ENCODE data around the gene ZMYND19.
A peak's percentile ranks its signal among the peaks of the same experiment; 100 is the strongest.
"Not testable (repeated sequence)": the region's sequence is repeated elsewhere in the genome, so short reads cannot be mapped to it uniquely, and the experiment has no call there.

The ZMYND19 gene

DNA sequence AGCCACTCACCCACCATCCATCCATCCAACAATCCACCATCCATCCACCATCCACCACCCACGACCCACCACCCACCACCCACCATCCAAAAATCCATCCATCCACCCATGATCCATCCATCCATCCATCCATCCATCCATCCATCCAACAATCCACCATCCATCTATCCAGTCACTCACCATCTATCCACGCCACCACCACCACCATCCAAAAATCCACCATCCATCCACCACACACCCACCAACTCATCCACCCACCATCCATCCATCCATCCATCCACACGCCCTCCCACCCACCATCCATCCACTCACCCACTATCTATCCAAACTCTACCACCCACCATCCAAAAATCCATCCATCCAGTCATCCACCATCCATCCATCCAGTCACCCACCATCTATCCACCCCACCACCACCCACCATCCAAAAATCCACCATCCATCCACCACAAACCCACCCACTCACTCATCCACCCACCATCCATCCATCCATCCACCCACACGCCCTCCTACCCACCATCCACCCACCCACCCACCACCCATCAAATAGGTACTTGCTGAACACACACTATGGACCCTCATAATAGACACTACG is 20.6 kb downstream of the ZMYND19 start:
- no peak for TF ChIP-seq ZNF274 (IDR thresholded peaks at IDR 0.05; ENCODE audit: low read depth, low read length)
- H3K4me3 ChIP-seq (ENCODE audit: low read length), result no peak overlapping the region

DNA sequence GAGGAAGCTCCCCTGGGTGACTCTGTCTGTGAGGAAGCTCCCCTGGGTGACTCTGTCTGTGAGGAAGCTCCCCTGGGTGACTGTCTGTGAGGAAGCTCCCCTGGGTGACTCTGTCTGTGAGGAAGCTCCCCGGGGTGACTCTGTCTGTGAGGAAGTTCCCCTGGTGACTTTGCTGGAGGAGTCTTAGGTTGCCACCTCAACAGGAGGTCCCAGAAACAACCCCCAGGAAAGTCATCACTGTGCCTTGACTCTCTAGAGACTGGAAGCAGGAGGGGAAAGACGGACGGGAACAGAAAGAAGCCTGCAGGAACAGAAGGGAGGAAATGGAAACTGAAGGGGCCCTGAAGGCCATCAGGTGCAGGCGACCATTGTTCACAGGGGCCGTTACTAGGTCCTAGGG is 21.9 kb downstream of the ZMYND19 start:
- H3K4me3 ChIP-seq (ENCODE audit: low read length), result not testable (repeated sequence)

DNA sequence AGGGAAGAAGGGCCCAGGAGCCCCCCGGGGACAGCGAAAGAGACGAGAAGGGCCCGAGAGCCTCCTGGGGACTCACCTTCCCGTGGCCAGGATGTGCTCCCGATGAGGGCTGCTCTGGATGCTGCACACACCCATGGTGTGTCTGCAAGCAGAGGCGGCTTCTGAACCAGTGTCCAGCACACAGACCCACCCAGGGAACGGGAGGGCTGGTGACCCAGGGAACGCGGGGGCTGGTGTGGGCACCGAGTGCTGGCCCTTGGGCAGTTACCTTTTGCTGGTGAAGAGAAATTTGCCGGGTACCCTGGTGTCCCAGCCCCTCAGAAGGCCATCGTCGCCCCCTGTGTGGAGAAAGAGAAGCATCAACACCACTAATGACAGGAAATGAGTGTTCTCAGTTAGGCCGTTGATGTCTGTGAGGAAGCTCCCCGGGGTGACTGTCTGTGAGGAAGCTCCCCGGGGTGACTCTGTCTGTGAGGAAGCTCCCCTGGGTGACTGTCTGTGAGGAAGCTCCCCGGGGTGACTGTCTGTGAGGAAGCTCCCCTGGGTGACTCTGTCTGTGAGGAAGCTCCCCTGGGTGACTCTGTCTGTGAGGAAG is 25.4 kb downstream of the ZMYND19 start:
- H3K4me3 ChIP-seq (ENCODE audit: low read length), result no peak overlapping the region
- TF ChIP-seq ZNF274 (IDR thresholded peaks at IDR 0.05; ENCODE audit: low read depth, low read length), result no peak

DNA sequence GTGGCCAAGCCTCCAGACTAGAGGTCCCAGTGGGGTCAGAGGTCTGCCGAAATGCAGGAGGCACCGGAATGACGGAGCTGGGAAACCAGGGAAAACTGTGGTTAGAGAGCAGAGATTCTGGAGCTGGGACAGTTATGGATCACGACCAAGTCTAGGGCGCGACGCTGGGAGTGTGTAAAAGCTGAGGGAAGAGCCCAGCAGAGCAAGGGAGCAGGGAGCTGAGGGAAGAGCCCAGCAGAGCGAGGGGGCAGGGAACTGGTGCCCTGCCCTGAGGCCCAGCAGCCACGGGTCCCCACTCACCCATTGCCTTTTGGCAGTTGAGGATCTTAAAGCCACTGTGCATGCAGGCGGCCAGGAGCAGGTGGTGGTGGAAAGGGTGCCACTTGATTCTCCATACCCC is 26.2 kb downstream of the ZMYND19 start:
- TF ChIP-seq ZNF274 (IDR thresholded peaks at IDR 0.05; ENCODE audit: low read depth, low read length), result no peak

DNA sequence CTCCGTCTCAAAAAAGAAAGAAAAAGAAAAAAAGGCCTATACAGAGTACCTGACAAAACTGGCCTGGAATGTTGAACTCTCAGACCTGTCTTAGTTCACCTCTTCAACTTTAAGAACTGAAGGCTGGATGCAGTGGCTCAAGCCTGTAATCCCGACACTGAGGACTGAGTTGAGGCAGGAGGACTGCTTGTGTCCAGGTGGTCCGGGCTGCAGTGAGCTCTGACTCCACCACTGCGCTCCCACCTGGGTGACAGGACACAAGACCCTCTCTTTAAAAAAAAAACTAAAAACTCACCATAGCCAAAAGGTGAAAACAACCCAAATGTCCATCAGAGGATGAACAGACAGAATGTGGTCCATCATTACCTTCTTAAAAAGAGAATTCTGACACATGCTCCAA is 32.2 kb downstream of the ZMYND19 start:
- H3K4me3 ChIP-seq (ENCODE audit: low read length), result no peak overlapping the region
- TF ChIP-seq ZNF274 (IDR thresholded peaks at IDR 0.05; ENCODE audit: low read depth, low read length), result no peak

More for the DNA sequence above, 26.2 kb downstream of the ZMYND19 start:
- no peak overlapping the region for H3K4me3 ChIP-seq (ENCODE audit: low read length)

DNA sequence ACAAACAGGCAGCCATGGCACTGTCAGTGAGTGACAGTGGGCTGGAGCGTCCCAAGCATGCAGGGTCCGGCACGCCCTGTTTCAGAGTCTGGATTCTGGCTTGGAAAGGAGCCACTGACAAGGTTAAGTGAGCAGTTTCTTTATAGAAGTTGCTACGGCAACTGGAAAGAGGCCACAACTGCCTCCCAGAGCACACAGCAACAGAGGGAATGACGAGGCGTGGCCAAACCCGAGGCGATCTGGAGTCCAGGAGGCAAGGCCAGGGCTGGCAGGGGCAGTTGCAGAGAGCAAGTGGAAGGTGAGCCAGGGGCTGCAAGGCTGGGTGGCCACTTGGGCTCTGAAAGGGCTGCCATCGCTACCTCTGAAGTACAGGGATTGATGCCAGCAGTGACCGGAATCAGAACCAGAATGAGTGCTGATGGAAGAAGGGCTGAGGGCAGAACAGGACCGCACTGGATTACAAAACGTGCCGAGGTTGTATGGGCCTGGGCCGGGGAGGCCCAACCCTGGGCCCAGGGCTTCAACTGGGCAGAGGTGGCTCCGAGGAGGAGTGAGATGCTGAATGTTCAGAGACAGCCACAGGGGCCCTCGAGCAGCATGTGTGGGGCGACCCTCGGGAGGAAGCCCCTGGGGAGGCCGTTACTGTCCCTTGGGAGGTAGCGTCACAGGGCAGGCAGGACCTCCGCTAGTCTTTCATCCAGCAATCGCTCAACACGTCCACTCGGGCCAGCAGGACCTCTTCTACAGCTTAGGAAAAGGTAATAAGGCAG is 34.1 kb downstream of the ZMYND19 start:
- no peak for TF ChIP-seq ZNF274 (IDR thresholded peaks at IDR 0.05; ENCODE audit: low read depth, low read length)
- no peak overlapping the region for H3K4me3 ChIP-seq (ENCODE audit: low read length)

DNA sequence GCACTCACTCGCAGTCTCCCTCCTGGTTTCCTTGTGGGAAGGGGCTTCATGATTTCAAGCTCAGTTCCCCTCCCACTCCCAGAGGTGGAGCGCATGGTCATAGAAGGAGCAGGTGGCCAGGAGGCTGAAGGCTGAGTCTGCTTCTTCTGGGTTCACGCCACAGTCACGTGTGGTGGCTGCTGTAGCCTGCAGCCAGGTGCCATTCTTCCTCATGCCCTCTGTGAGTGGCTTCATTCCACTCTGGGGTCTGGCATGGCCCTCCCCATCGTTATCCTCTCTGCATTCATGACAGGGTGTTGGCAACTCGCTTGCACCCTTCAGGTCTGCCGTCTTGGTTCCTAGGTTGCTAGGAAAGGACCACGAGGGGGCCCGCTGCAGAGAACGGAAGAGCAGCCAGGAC is 35.1 kb downstream of the ZMYND19 start:
- H3K4me3 ChIP-seq (ENCODE audit: low read length), result no peak overlapping the region
- no peak for TF ChIP-seq ZNF274 (IDR thresholded peaks at IDR 0.05; ENCODE audit: low read depth, low read length)

DNA sequence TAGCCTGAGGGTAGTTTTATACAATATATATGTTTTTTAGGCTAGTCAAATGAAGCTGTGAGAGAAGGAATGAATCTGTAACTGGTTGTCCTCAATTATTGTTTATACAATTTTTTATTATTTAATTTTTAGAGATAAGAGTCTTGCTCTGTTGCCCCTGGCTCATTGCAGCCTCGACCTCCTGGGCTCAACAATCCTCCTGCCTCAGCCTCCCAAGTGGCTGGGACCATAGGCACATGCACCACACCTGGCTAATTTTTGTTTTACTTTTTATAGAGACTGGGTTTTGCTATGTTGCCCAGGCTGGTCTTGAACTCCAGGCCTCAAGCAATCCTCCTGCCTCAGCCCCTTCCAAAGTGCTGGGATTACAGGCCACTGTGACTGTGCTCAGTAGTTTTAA is 36.0 kb downstream of the ZMYND19 start:
- no peak overlapping the region for H3K4me3 ChIP-seq (ENCODE audit: low read length)
- no peak for TF ChIP-seq ZNF274 (IDR thresholded peaks at IDR 0.05; ENCODE audit: low read depth, low read length)

DNA sequence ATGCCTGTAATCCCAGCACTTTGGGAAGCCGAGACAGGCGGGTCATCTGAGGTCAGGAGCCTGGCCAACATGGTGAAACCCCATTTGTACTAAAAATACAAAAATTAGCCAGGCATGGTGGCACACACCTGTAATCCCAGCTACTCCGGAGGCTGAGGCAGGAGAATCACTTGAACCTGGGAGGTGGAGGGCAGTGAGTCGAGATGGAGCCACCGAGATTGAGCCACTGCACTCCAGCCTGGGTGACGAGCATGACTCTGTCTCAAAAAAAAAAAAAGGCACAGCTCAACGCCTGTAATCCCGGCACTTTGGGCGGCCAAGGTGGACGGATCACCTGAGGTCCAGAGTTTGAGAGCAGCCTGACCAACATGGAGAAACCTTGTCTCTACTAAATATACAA is 36.7 kb downstream of the ZMYND19 start:
- H3K4me3 ChIP-seq (ENCODE audit: low read length), result not testable (repeated sequence)

DNA sequence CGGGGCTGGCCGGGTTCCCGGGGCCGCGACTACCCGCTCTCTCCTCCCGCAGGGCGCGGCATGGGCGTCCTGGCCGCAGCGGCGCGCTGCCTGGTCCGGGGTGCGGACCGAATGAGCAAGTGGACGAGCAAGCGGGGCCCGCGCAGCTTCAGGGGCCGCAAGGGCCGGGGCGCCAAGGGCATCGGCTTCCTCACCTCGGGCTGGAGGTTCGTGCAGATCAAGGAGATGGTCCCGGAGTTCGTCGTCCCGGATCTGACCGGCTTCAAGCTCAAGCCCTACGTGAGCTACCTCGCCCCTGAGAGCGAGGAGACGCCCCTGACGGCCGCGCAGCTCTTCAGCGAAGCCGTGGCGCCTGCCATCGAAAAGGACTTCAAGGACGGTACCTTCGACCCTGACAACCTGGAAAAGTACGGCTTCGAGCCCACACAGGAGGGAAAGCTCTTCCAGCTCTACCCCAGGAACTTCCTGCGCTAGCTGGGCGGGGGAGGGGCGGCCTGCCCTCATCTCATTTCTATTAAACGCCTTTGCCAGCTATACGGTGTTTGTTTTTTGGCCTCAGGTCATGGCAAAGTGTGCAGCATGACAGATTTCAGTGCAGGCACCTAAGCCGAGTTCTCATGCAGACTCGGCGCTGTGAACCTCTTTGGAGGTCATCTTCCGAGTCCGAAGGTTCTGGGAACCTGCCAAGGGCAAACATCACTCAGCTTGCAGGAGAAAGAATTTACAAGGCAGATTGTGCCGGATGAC is 38.1 kb downstream of the ZMYND19 start:
- no peak for TF ChIP-seq ZNF274 (IDR thresholded peaks at IDR 0.05; ENCODE audit: low read depth, low read length)
- H3K4me3 ChIP-seq (ENCODE audit: low read length), result peak overlapping the region; percentile 66

DNA sequence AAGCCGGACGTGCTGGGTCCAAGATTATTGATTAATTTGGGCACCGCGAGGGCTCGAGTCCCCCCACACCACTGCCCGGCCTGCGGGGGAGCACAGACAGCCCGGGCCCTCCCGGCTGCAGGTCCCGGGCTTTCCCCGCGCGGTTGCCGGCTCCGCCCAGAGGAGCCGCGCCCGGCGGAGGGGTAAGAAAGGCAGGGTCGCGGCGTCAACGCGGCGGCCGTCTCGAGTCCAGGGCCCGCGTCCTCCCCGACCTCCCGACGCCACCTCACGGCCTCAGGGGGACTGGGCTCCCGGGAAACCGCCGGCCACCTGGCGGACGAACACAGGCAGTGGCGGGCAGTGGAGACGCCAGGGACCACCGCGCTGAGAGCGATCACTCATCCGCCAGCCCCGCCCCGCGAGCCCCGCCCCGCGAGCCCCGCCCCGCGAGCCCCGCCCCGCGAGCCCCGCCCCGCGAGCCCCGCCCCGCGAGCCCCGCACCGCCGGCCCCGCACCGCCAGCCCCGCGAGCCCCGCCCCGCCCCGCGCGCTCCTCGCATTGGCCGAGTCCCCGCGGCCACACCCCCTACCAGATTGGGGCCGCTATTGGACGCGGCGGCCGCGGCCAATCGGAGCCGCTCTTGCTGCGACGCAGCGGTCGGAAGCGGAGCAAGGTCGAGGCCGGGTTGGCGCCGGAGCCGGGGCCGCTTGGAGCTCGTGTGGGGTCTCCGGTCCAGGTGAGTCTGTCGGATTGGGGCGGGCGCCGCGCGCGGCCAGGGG is 38.9 kb downstream of the ZMYND19 start, which contains the start of gene MRPL41:
Gene MRPL41 (plus strand): TSS at position 616 of the 758 bp plus-strand sequence. CDS start 203 bp downstream, outside the sequence.
- TF ChIP-seq ZNF274 (IDR thresholded peaks at IDR 0.05; ENCODE audit: low read depth, low read length), result no peak
- peak within 1 kb of the TSS; percentile 83 for H3K4me3 ChIP-seq (ENCODE audit: low read length)

DNA sequence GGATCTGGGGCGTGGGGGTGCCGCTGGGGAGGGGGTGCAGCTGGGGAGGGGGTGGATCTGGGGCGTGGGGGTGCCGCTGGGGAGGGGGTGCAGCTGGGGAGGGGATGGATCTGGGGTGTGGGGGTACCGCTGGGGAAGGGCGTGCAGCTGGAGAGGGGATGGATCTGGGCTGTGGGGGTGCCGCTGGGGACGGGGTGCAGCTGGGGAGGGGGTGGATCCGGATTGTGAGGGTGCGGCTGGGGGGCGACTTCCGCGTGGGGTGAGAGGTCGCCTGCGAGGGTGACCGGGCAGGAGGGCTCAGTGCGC is 39.4 kb downstream of the ZMYND19 start:
- H3K4me3 ChIP-seq (ENCODE audit: low read length), result peak overlapping the region; percentile 83

DNA sequence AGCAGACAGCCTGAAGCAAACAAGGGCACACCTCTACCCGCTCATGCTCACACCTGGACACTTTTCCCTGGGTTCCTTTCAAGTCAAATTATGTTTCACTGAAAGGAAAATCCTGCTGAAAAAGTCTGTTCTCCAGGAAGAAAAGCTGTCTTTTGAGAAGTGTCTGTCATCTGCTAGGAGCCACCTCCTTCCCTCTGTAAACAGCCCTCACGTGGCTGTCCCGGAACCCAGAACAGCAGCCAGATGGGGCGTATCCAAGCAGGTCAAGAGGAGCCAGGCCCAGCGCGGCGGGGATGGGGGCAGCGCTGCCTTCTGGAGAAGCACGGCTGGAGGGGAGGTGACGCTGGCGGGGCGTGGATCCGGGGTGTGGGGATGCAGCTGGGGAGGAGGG is 40.1 kb downstream of the ZMYND19 start, which contains the start of gene PNPLA7:
Gene PNPLA7 (minus strand): TSS at position 172 of the 391 bp plus-strand sequence. CDS start 205 bp downstream, outside the sequence.
- no peak for TF ChIP-seq ZNF274 (IDR thresholded peaks at IDR 0.05; ENCODE audit: low read depth, low read length)

More for the DNA sequence above, 40.1 kb downstream of the ZMYND19 start, which contains the start of gene PNPLA7:
- peak within 1 kb of the TSS; percentile 83 for H3K4me3 ChIP-seq (ENCODE audit: low read length)
